Neural cell (in vitro differentiated cells): ENCODE results near the gene UBD. TPM values are rescaled to one million over a fixed set of nuclear protein-coding genes. Genes with fewer than 3 reads are reported as not detected.

Source experiments
- H2AFZ ChIP-seq: fragments of 200-600, 300-800 bp; sonication (generic), shearing (Covaris generic); 2 replicates; pipeline ENCODE4 v1.6.0; 2014; ENCODE audit warnings: low read depth, mild to moderate bottlenecking, antibody characterized with exemption, low read length, moderate library complexity
- H3F3A ChIP-seq: fragments of 200-600 bp; shearing (Covaris generic); 2 replicates; pipeline ENCODE4 v1.6.1; 2016; ENCODE audit warnings: mild to moderate bottlenecking, moderate library complexity, mixed read lengths, antibody characterized with exemption, low read length; ENCODE audit not compliant: insufficient read depth, poor library complexity, severe bottlenecking
- H3K27ac ChIP-seq: fragments of 200-600, 300-800 bp; sonication (generic), shearing (Covaris generic); 2 replicates; pipeline ENCODE4 v1.5.1; 2014; ENCODE audit warnings: mild to moderate bottlenecking, low read length, moderate library complexity
- H3K27me3 ChIP-seq: fragments of 300-800, 200-600 bp; sonication (generic), shearing (Covaris generic); 2 replicates; pipeline ENCODE4 v1.6.0; 2014; ENCODE audit warnings: mild to moderate bottlenecking, low read depth, low read length, moderate library complexity; ENCODE audit not compliant: insufficient read depth
- H3K36me3 ChIP-seq: fragments of 300-800, 200-600 bp; sonication (generic), shearing (Covaris generic); 2 replicates; pipeline ENCODE4 v1.5.1; 2014; ENCODE audit warnings: mild to moderate bottlenecking, antibody characterized with exemption, low read length, moderate library complexity; ENCODE audit not compliant: insufficient read depth
- H3K4me2 ChIP-seq: fragments of 300-800, 200-600 bp; sonication (generic), shearing (Covaris generic); 2 replicates; pipeline ENCODE4 v1.6.0; 2014; ENCODE audit warnings: mild to moderate bottlenecking, low read length
- H3K4me3 ChIP-seq: fragments of 300-800, 200-600 bp; sonication (generic), shearing (Covaris generic); 2 replicates; pipeline ENCODE4 v1.5.1; 2014; ENCODE audit warnings: mild to moderate bottlenecking, low read length, moderate library complexity
- H3K79me2 ChIP-seq: fragments of 200-600 bp; shearing (Covaris generic); replicated peaks from 2 replicates; pipeline ENCODE4 v1.6.0; 2014; ENCODE audit warnings: mild to moderate bottlenecking, low read length, moderate library complexity; ENCODE audit not compliant: insufficient read depth
- H3K9ac ChIP-seq: fragments of 300-800, 200-600 bp; sonication (generic), shearing (Covaris generic); 2 replicates; pipeline ENCODE4 v1.6.1; 2016; ENCODE audit warnings: mild to moderate bottlenecking, low read length, mixed read lengths
- H3K9me2 ChIP-seq: fragments of 200-600 bp; shearing (Covaris generic); 2 replicates; pipeline ENCODE4 v1.6.1; 2016; ENCODE audit warnings: mild to moderate bottlenecking, low read length, mixed read lengths; ENCODE audit not compliant: insufficient read depth
- H3K9me3 ChIP-seq: fragments of 200-600, 300-800 bp; sonication (generic), shearing (Covaris generic); 2 replicates; pipeline ENCODE4 v1.6.1; 2016; ENCODE audit warnings: mild to moderate bottlenecking, mixed run types, low read length, moderate library complexity, mixed read lengths
- H4K20me1 ChIP-seq: fragments of 200-600 bp; shearing (Covaris generic); 2 replicates; pipeline ENCODE4 v1.6.1; 2016; ENCODE audit warnings: mild to moderate bottlenecking, mixed run types; ENCODE audit not compliant: insufficient read depth
- CTCF ChIP-seq: fragments of 450-650 bp; IDR thresholded peaks from 2 replicates; pipeline ENCODE4 v1.5.1; 2014; ENCODE audit warnings: antibody characterized with exemption, mild to moderate bottlenecking, moderate library complexity; ENCODE audit not compliant: poor library complexity, severe bottlenecking
- EP300 ChIP-seq: fragments of 450-650 bp; conservative IDR thresholded peaks from 2 replicates; pipeline ENCODE4 v1.6.1; 2014; ENCODE audit warnings: antibody characterized with exemption, mild to moderate bottlenecking, moderate library complexity; ENCODE audit not compliant: poor library complexity, severe bottlenecking
- EZH2 ChIP-seq: fragments of 200-600, 300-800 bp; shearing (Covaris generic), sonication (generic); IDR thresholded peaks from 2 replicates; pipeline ENCODE4 v1.6.1; 2014; ENCODE audit warnings: antibody characterized with exemption, low read length, borderline replicate concordance, mild to moderate bottlenecking; ENCODE audit not compliant: insufficient read depth, poor library complexity, severe bottlenecking
- MXI1 ChIP-seq: fragments of 450-650 bp; conservative IDR thresholded peaks from 2 replicates; pipeline ENCODE4 v1.6.1; 2014; ENCODE audit warnings: antibody characterized with exemption, mild to moderate bottlenecking; ENCODE audit not compliant: poor library complexity, severe bottlenecking
- POLR2AphosphoS5 ChIP-seq: IDR thresholded peaks from 2 replicates; pipeline ENCODE4 v1.6.1; 2012
- RAD21 ChIP-seq: fragments of 450-650 bp; conservative IDR thresholded peaks from 2 replicates; pipeline ENCODE4 v1.6.1; 2014; ENCODE audit warnings: antibody characterized with exemption, mild to moderate bottlenecking, moderate library complexity
- REST ChIP-seq: IDR thresholded peaks from 2 replicates; pipeline ENCODE4 v1.6.1; 2012; ENCODE audit warnings: borderline replicate concordance
- SMC3 ChIP-seq: fragments of 450-650 bp; conservative IDR thresholded peaks from 2 replicates; pipeline ENCODE4 v1.6.1; 2014; ENCODE audit warnings: antibody characterized with exemption, mild to moderate bottlenecking, moderate library complexity; ENCODE audit not compliant: poor library complexity
- TAF1 ChIP-seq: IDR thresholded peaks from 2 replicates; pipeline ENCODE4 v1.6.1; 2012; ENCODE audit warnings: low read depth
- polyA plus RNA-seq: library from polyadenylated mRNA; depleted of rRNA; stranded (reverse); fragments of >200 nt; gene quantifications from 2 replicates; pipeline ENCODE4 v1.2.3, GENCODE V29; 2014

Gene UBD
- polyA plus RNA-seq, 1 donor from 2014 or later: not detected

- Histone ChIP-seq H3K27me3 (no peaks in the 10 kb centered on the region), H2AFZ (no peak overlapping the region), H3K79me2 (no peaks in the 10 kb centered on the region), H3K36me3 (no peaks in the 10 kb centered on the region), H3K4me3 (no peak overlapping the region), H3K9me3 (no peaks in the 10 kb centered on the region), H4K20me1 (no peaks in the 10 kb centered on the region), H3K9ac (no peak overlapping the region), H3K4me2 (no peak overlapping the region), H3K9me2 (no peaks in the 10 kb centered on the region), H3K27ac (no peak overlapping the region), H3F3A (no peaks in the 10 kb centered on the region)
- no peak for TF ChIP-seq TAF1
- TF ChIP-seq CTCF: no peak
- TF ChIP-seq EZH2: no peak
- no peak for TF ChIP-seq RAD21
- no peak for TF ChIP-seq REST
- no peak for TF ChIP-seq SMC3
- no peak for TF ChIP-seq EP300
- TF ChIP-seq MXI1: no peak
- TF ChIP-seq POLR2AphosphoS5: no peak
Observed at GRCh38 chr6:29524044-29524443, 35.5 kb downstream of the UBD start.

GRCh38 chr6:29522227-29522626 is 37.3 kb downstream of the UBD start:
- no peaks in the 10 kb centered on the region for H3K9me3 ChIP-seq
- no peaks in the 10 kb centered on the region for H3K27me3 ChIP-seq
- H3K27ac ChIP-seq: no peak overlapping the region
- no peak for TF ChIP-seq REST
- no peak for TF ChIP-seq MXI1
- no peak for TF ChIP-seq TAF1
- TF ChIP-seq POLR2AphosphoS5: no peak
- TF ChIP-seq SMC3: no peak
- TF ChIP-seq EZH2: no peak
- TF ChIP-seq RAD21: no peak
- no peak for TF ChIP-seq EP300
- TF ChIP-seq CTCF: no peak
- H3K9me2 ChIP-seq: no peaks in the 10 kb centered on the region
- H3K79me2 ChIP-seq: no peaks in the 10 kb centered on the region
- H3K4me3 ChIP-seq: no peak overlapping the region
- no peaks in the 10 kb centered on the region for H3F3A ChIP-seq
- H3K4me2 ChIP-seq: no peak overlapping the region
- H2AFZ ChIP-seq: no peak overlapping the region
- no peaks in the 10 kb centered on the region for H4K20me1 ChIP-seq
- H3K9ac ChIP-seq: no peak overlapping the region
- H3K36me3 ChIP-seq: no peaks in the 10 kb centered on the region
